Karpas-422 (cell line): ENCODE data around the gene ASS1. TPM values are rescaled to one million over a fixed set of nuclear protein-coding genes. Genes with fewer than 3 reads are reported as not detected.

Source experiments
- DNase-seq: peaks from one replicate; pipeline ENCODE4 v3.0.0-alpha.2; 2015
- H2AFZ ChIP-seq: fragments of 200-600 bp; sonication (generic); 2 replicates; pipeline ENCODE4 v1.6.1; 2014; ENCODE audit warnings: antibody characterized with exemption, low read length, mixed read lengths
- H3K27ac ChIP-seq: fragments of 200-600 bp; sonication (generic); 2 replicates; pipeline ENCODE4 v1.5.1; 2014; ENCODE audit warnings: mild to moderate bottlenecking, low read length, moderate library complexity
- H3K27me3 ChIP-seq: fragments of 200-600 bp; sonication (generic); 2 replicates; pipeline ENCODE4 v1.6.1; 2014; ENCODE audit warnings: low read length, mixed read lengths
- H3K36me3 ChIP-seq: fragments of 200-600 bp; sonication (generic); 2 replicates; pipeline ENCODE4 v1.6.1; 2014; ENCODE audit warnings: low read length, mixed read lengths; ENCODE audit not compliant: insufficient read depth
- H3K4me1 ChIP-seq: fragments of 200-600 bp; sonication (generic); 2 replicates; pipeline ENCODE4 v1.6.1; 2014; ENCODE audit warnings: mild to moderate bottlenecking, low read length, mixed read lengths
- H3K4me2 ChIP-seq: fragments of 200-600 bp; sonication (generic); 2 replicates; pipeline ENCODE4 v1.6.1; 2014; ENCODE audit warnings: low read length, low read depth, mild to moderate bottlenecking; ENCODE audit not compliant: poor library complexity, severe bottlenecking
- H3K4me3 ChIP-seq: fragments of 200-600 bp; sonication (generic); 2 replicates; pipeline ENCODE4 v1.5.1; 2014; ENCODE audit warnings: mild to moderate bottlenecking, antibody characterized with exemption, low read length, mixed read lengths
- H3K79me2 ChIP-seq: fragments of 200-600 bp; sonication (generic); 2 replicates; pipeline ENCODE4 v1.6.1; 2014; ENCODE audit warnings: mild to moderate bottlenecking, low read length, mixed read lengths
- H3K9ac ChIP-seq: fragments of 200-600 bp; sonication (generic); 2 replicates; pipeline ENCODE4 v1.6.0; 2014; ENCODE audit warnings: low read length
- H3K9me2 ChIP-seq: fragments of 200-600 bp; sonication (generic), shearing (Covaris generic); replicated peaks from 2 replicates; pipeline ENCODE4 v1.6.0; 2014; ENCODE audit warnings: mild to moderate bottlenecking, low read length, moderate library complexity; ENCODE audit not compliant: insufficient read depth
- H3K9me3 ChIP-seq: fragments of 300-700, 200-600 bp; sonication (generic); 2 replicates; pipeline ENCODE4 v1.6.1; 2014; ENCODE audit warnings: low read length, mixed read lengths
- H4K20me1 ChIP-seq: fragments of 200-600 bp; sonication (generic); 2 replicates; pipeline ENCODE4 v1.6.1; 2014; ENCODE audit warnings: mild to moderate bottlenecking, antibody characterized with exemption, low read length, low read depth; ENCODE audit not compliant: insufficient read depth
- total RNA-seq: library from RNA; depleted of rRNA; stranded (reverse); fragments of >200 nt; shearing (Covaris generic); gene quantifications from 2 replicates; pipeline ENCODE4 v1.2.3, GENCODE V29; 2014; ENCODE audit warnings: low replicate concordance

ASS1 gene
- total RNA-seq, 1 experiment from 2014 or later = not detected

- Histone ChIP-seq H3K9me3 (peaks cover 13% of the 10 kb centered on the region), H3K9ac (no peak overlapping the region), H3K36me3 (no peaks in the 10 kb centered on the region), H3K4me1 (no peaks in the 10 kb centered on the region), H3K79me2 (no peaks in the 10 kb centered on the region), H4K20me1 (no peaks in the 10 kb centered on the region), H3K4me3 (no peak overlapping the region), H3K9me2 (no peaks in the 10 kb centered on the region), H3K27me3 (no peaks in the 10 kb centered on the region), H3K27ac (no peak overlapping the region), H3K4me2 (no peak overlapping the region), H2AFZ (no peak overlapping the region)
- DNase-seq = no peak
These were observed 665 bp downstream of the ASS1 start for GRCh38 chr9:130445268-130445983.

- Histone ChIP-seq H3K27me3 (no peaks in the 10 kb centered on the region), H3K79me2 (no peaks in the 10 kb centered on the region), H3K27ac (no peak overlapping the region), H4K20me1 (no peaks in the 10 kb centered on the region), H3K36me3 (no peaks in the 10 kb centered on the region), H2AFZ (no peak overlapping the region), H3K9me2 (no peaks in the 10 kb centered on the region), H3K4me2 (no peak overlapping the region), H3K4me1 (no peaks in the 10 kb centered on the region), H3K4me3 (no peak overlapping the region), H3K9me3 (peaks cover 7% of the 10 kb centered on the region; the same call in 1 of the 2 replicates), H3K9ac (no peak overlapping the region)
- DNase-seq = no peak
These were observed 1.5 kb downstream of the ASS1 start for GRCh38 chr9:130446101-130446861.

GRCh38 chr9:130447193-130447816 is 2.5 kb downstream of the ASS1 start:
- no peak for DNase-seq
- no peaks in the 10 kb centered on the region for H3K27me3 ChIP-seq
- H3K27ac ChIP-seq = no peak overlapping the region
- H3K79me2 ChIP-seq = no peaks in the 10 kb centered on the region
- H4K20me1 ChIP-seq = no peaks in the 10 kb centered on the region
- no peaks in the 10 kb centered on the region for H3K9me3 ChIP-seq
- H3K4me3 ChIP-seq = no peak overlapping the region
- H3K9me2 ChIP-seq = no peaks in the 10 kb centered on the region
- H2AFZ ChIP-seq = no peak overlapping the region
- H3K4me1 ChIP-seq = no peaks in the 10 kb centered on the region
- no peak overlapping the region for H3K4me2 ChIP-seq
- no peak overlapping the region; the same call in 1 of the 2 replicates for H3K9ac ChIP-seq
- no peaks in the 10 kb centered on the region for H3K36me3 ChIP-seq

GRCh38 chr9:130448035-130448624 is 3.4 kb downstream of the ASS1 start:
- H3K27me3 ChIP-seq = no peaks in the 10 kb centered on the region
- no peak for DNase-seq
- H4K20me1 ChIP-seq = no peaks in the 10 kb centered on the region
- H3K4me1 ChIP-seq = no peaks in the 10 kb centered on the region
- no peak overlapping the region; the same call in 1 of the 2 replicates for H3K9ac ChIP-seq
- no peak overlapping the region for H3K4me2 ChIP-seq
- H3K9me2 ChIP-seq = no peaks in the 10 kb centered on the region
- no peak overlapping the region for H3K27ac ChIP-seq
- H3K4me3 ChIP-seq = no peak overlapping the region
- no peaks in the 10 kb centered on the region for H3K9me3 ChIP-seq
- no peaks in the 10 kb centered on the region for H3K36me3 ChIP-seq
- no peaks in the 10 kb centered on the region for H3K79me2 ChIP-seq
- no peak overlapping the region for H2AFZ ChIP-seq

GRCh38 chr9:130448771-130449603 is 4.2 kb downstream of the ASS1 start:
- no peak overlapping the region for H3K27ac ChIP-seq
- no peak overlapping the region for H3K4me2 ChIP-seq

GRCh38 chr9:130450344-130451003 is 5.7 kb downstream of the ASS1 start:
- Histone ChIP-seq H3K9me3 (no peaks in the 10 kb centered on the region), H3K4me2 (no peak overlapping the region), H3K9ac (no peak overlapping the region), H3K4me3 (no peak overlapping the region), H3K9me2 (no peaks in the 10 kb centered on the region), H3K27me3 (no peaks in the 10 kb centered on the region), H3K4me1 (no peaks in the 10 kb centered on the region), H3K36me3 (no peaks in the 10 kb centered on the region), H3K27ac (no peak overlapping the region), H2AFZ (no peak overlapping the region), H4K20me1 (no peaks in the 10 kb centered on the region), H3K79me2 (no peaks in the 10 kb centered on the region)
- no peak for DNase-seq

More at GRCh38 chr9:130448771-130449603, 4.2 kb downstream of the ASS1 start:
- H3K27me3 ChIP-seq = no peaks in the 10 kb centered on the region
- no peak for DNase-seq
- H3K4me1 ChIP-seq = no peaks in the 10 kb centered on the region
- H3K9me3 ChIP-seq = no peaks in the 10 kb centered on the region
- no peaks in the 10 kb centered on the region for H4K20me1 ChIP-seq
- no peaks in the 10 kb centered on the region for H3K36me3 ChIP-seq
- H3K9me2 ChIP-seq = no peaks in the 10 kb centered on the region
- no peak overlapping the region for H3K4me3 ChIP-seq
- H2AFZ ChIP-seq = no peak overlapping the region
- H3K79me2 ChIP-seq = no peaks in the 10 kb centered on the region
- no peak overlapping the region for H3K9ac ChIP-seq

- H3K9ac ChIP-seq = no peak overlapping the region
- no peak overlapping the region for H3K4me3 ChIP-seq
- H3K9me3 ChIP-seq = no peaks in the 10 kb centered on the region
- no peaks in the 10 kb centered on the region for H3K4me1 ChIP-seq
- H4K20me1 ChIP-seq = no peaks in the 10 kb centered on the region
- no peak for DNase-seq
- H2AFZ ChIP-seq = no peak overlapping the region
- H3K27ac ChIP-seq = no peak overlapping the region
- no peak overlapping the region for H3K4me2 ChIP-seq
- no peaks in the 10 kb centered on the region for H3K36me3 ChIP-seq
- H3K79me2 ChIP-seq = no peaks in the 10 kb centered on the region
- no peaks in the 10 kb centered on the region for H3K27me3 ChIP-seq
- no peaks in the 10 kb centered on the region for H3K9me2 ChIP-seq
These were observed 6.2 kb downstream of the ASS1 start for GRCh38 chr9:130451004-130451390.
